NCI-H226 (cell line): ENCODE data around the gene ZDHHC16.
"Not testable (repeated sequence)": the region's sequence is repeated elsewhere in the genome, so short reads cannot be mapped to it uniquely, and the experiment has no call there.

Source experiments
- DNase-seq: peaks from one replicate; pipeline ENCODE4 v3.0.0-alpha.2; 2015

Gene ZDHHC16

GRCh38 chr10:97445722-97446639, at the start of gene ZDHHC16, which contains the start of gene EXOSC1:
Gene ZDHHC16, plus strand, starts transcription at chr10:97446175. Its CDS starts 5,501 bp downstream, at chr10:97451676.
Gene EXOSC1, minus strand, starts transcription at chr10:97446006. Its CDS starts 21 bp downstream, at chr10:97445985.
- peak; percentile 95 for DNase-seq

- peak; percentile 46 for DNase-seq
Observed at GRCh38 chr10:97399843-97400545, 46.0 kb upstream of the ZDHHC16 start.

- DNase-seq = peak; percentile 99
Observed at GRCh38 chr10:97400665-97401454, 45.1 kb upstream of the ZDHHC16 start, which contains the start of gene RRP12. Gene RRP12, minus strand, starts transcription at chr10:97401340. Its CDS starts 109 bp downstream, at chr10:97401231.

GRCh38 chr10:97401455-97401919, 44.5 kb upstream of the ZDHHC16 start:
- DNase-seq = no peak

- no peak for DNase-seq
Observed at GRCh38 chr10:97404044-97404443, 41.9 kb upstream of the ZDHHC16 start.

- no peak for DNase-seq
Observed at GRCh38 chr10:97406064-97406463, 39.9 kb upstream of the ZDHHC16 start.

- not testable (repeated sequence) for DNase-seq
Observed at GRCh38 chr10:97406483-97406882, 39.5 kb upstream of the ZDHHC16 start.

- DNase-seq = peak; percentile 68
Observed at GRCh38 chr10:97407211-97407951, 38.6 kb upstream of the ZDHHC16 start.

- no peak for DNase-seq
Observed at GRCh38 chr10:97407952-97408248, 38.1 kb upstream of the ZDHHC16 start.

GRCh38 chr10:97408496-97408992, 37.4 kb upstream of the ZDHHC16 start:
- DNase-seq = no peak

GRCh38 chr10:97411406-97411805, 34.6 kb upstream of the ZDHHC16 start:
- peak; percentile 99 for DNase-seq

GRCh38 chr10:97412891-97413304, 33.1 kb upstream of the ZDHHC16 start:
- DNase-seq = peak; percentile 38

GRCh38 chr10:97416565-97416964, 29.4 kb upstream of the ZDHHC16 start:
- no peak for DNase-seq

- DNase-seq = not testable (repeated sequence)
Observed at GRCh38 chr10:97423757-97424098, 22.2 kb upstream of the ZDHHC16 start.

- DNase-seq = peak; percentile 89
Observed at GRCh38 chr10:97425964-97426775, 19.8 kb upstream of the ZDHHC16 start, which contains the start of gene PGAM1. Gene PGAM1, plus strand, starts transcription at chr10:97426191. Its CDS starts 117 bp downstream, at chr10:97426308.

GRCh38 chr10:97426776-97427570, 19.0 kb upstream of the ZDHHC16 start:
- DNase-seq = no peak

- peak; percentile 78 for DNase-seq
Observed at GRCh38 chr10:97427571-97428179, 18.3 kb upstream of the ZDHHC16 start.

- no peak for DNase-seq
Observed at GRCh38 chr10:97428572-97428981, 17.4 kb upstream of the ZDHHC16 start.

- no peak for DNase-seq
Observed at GRCh38 chr10:97434055-97434454, 11.9 kb upstream of the ZDHHC16 start.

GRCh38 chr10:97434557-97434956, 11.4 kb upstream of the ZDHHC16 start:
- no peak for DNase-seq
